Body of pancreas (tissue), 4 donors: ENCODE measurements around the gene LAMA5. TPM values are rescaled to one million over a fixed set of nuclear protein-coding genes. Genes with fewer than 3 reads are reported as not detected.

Experiments
- ATAC-seq: fragments of 150-250 bp; one replicate; pipeline ENCODE4 v1.9.1; 2016
- DNase-seq, 4 donors: peaks; one replicate each; pipeline ENCODE4 v3.0.0-alpha.2; 2019
- H3K27ac ChIP-seq, 4 donors: fragments of 200-600 bp; sonication (generic); 1 replicate in 3 of 4; 2 replicates in 1 of 4; pipeline versions ENCODE4 v1.5.1 to v1.6.1; 2016 to 2019; ENCODE audit warnings: mild to moderate bottlenecking in 1 of 4, mixed read lengths in 1 of 4, moderate library complexity in 1 of 4
- H3K27me3 ChIP-seq, 2 donors: fragments of 200-600 bp; sonication (generic); one replicate each; pipeline ENCODE4 v1.6.0; 2016; ENCODE audit warnings: mild to moderate bottlenecking in 1 of 2
- H3K36me3 ChIP-seq, 2 donors: fragments of 200-600 bp; sonication (generic); replicated peaks in 1 of 2; 2 replicates each; pipeline ENCODE4 v1.5.1; 2016; ENCODE audit warnings: low read depth in 2 of 2; ENCODE audit not compliant: insufficient read depth in 1 of 2
- H3K4me1 ChIP-seq: fragments of 200-600 bp; sonication (generic); one replicate; pipeline ENCODE4 v1.6.0; 2016
- H3K4me3 ChIP-seq, 2 donors: fragments of 200-600 bp; sonication (generic); 1 replicate in 1 of 2; 2 replicates in 1 of 2; pipeline ENCODE4 v1.5.1; 2016 to 2019
- H3K9me3 ChIP-seq, 3 donors: fragments of 200-600 bp; sonication (generic); 1 replicate in 2 of 3; 2 replicates in 1 of 3; pipeline ENCODE4 v1.5.1; 2016
- POLR2A ChIP-seq, 3 donors: fragments of 450-650 bp; IDR thresholded peaks; one replicate each; pipeline ENCODE4 v1.6.1; 2016; ENCODE audit warnings: antibody characterized with exemption in 3 of 3, mild to moderate bottlenecking in 2 of 3
- WGBS, 2 donors: methylation state at CpG; one replicate each; pipeline ENCODE4 v1.1.5; 2017; 5-methylcytosine and 5-hydroxymethylcytosine counted together
- intact Hi-C: fragments of 100-400 bp; cut with DNase I; formaldehyde crosslinking; loops from one replicate; pipeline ENCODE4 v1.15.1; 2023
- microRNA-seq, 2 donors: library from miRNA; unstranded; fragments of <30 nt; microRNA quantifications; one replicate each; pipeline ENCODE4, GENCODE V29; 2016; ENCODE audit warnings: borderline number of aligned reads in 2 of 2, borderline replicate concordance in 2 of 2
- total RNA-seq, 2 donors: library from RNA; depleted of rRNA; stranded (reverse); fragments of >200 nt; gene quantifications; one replicate each; pipeline ENCODE4 v1.1.0, GENCODE V29; 2016
- TF ChIP-seq, protein P1 (sequence below), 7 experiments: fragments of 450-650 bp in 4 of 7; fragments of 200-600 bp in 3 of 7; sonication (generic) in 3 of 7; IDR thresholded peaks; one replicate each; pipeline ENCODE4 v1.5.1; 2016 to 2019; ENCODE audit warnings: antibody characterized with exemption in 7 of 7

The LAMA5 gene
- total RNA-seq, 2 donors from 2014 or later = 115 to 185 TPM

DNA sequence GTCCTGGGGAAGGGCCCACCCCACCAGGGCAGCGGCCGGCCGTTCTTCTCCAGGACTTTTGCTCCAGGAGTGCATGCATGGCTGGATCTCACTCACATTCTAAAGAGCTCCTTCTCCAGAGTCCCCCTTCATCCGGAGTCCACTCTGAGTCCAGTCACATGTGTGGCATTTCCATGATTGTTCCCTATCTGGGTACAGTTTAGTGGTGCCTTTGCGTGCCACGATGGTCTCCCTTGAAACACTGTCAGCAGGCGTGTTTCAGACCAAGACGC lies 107.9 kb downstream of the LAMA5 start:
- TF ChIP-seq, protein P1, sequence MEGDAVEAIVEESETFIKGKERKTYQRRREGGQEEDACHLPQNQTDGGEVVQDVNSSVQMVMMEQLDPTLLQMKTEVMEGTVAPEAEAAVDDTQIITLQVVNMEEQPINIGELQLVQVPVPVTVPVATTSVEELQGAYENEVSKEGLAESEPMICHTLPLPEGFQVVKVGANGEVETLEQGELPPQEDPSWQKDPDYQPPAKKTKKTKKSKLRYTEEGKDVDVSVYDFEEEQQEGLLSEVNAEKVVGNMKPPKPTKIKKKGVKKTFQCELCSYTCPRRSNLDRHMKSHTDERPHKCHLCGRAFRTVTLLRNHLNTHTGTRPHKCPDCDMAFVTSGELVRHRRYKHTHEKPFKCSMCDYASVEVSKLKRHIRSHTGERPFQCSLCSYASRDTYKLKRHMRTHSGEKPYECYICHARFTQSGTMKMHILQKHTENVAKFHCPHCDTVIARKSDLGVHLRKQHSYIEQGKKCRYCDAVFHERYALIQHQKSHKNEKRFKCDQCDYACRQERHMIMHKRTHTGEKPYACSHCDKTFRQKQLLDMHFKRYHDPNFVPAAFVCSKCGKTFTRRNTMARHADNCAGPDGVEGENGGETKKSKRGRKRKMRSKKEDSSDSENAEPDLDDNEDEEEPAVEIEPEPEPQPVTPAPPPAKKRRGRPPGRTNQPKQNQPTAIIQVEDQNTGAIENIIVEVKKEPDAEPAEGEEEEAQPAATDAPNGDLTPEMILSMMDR (IDR thresholded peaks at IDR 0.05) = no peak
- no peak for TF ChIP-seq POLR2A (IDR thresholded peaks at IDR 0.05)
- ATAC-seq = no peak
- 89% methylated on average over 8 of the region's 8 CpGs for WGBS, 2 donors
- H3K27ac ChIP-seq = no peak overlapping the region
- intact Hi-C loops = no loop called here
- peaks cover 6 to 18% of the 10 kb centered on the region in 2 donors for H3K36me3 ChIP-seq
- no peaks in the 10 kb centered on the region for H3K27me3 ChIP-seq
- no peaks in the 10 kb centered on the region for H3K9me3 ChIP-seq
- H3K4me3 ChIP-seq = no peak overlapping the region
- H3K4me1 ChIP-seq = no peaks in the 10 kb centered on the region
- no peak for DNase-seq

Small RNA genes within 50 kb of the gene (microRNA-seq; reads per million reads assigned to microRNA genes)
- 0 to 0.90 reads per million in 2 donors for gene MIR4758

Other genes with a start within 250 kb of the LAMA5 start
- gene LSM14B, start 244.8 kb downstream of the LAMA5 start, total RNA-seq = 10 to 100 TPM; 11.5 to 12.2 TPM
- gene PSMA7, start 223.9 kb downstream of the LAMA5 start, total RNA-seq = 100 to 1,000 TPM; 174 to 176 TPM
- gene SS18L1, start 223.5 kb downstream of the LAMA5 start, total RNA-seq = 10 to 100 TPM; 11.4 to 14.5 TPM
- 10 to 100 TPM in 1 of 2 donors, 1 to 10 TPM in 1; 8.8 to 16.5 TPM for gene MTG2, start 184.3 kb downstream of the LAMA5 start, total RNA-seq
- gene HRH3, start 147.0 kb downstream of the LAMA5 start, total RNA-seq = under 1 TPM in 1 of 2 donors, not detected in 1; 0.33 TPM
- gene OSBPL2, start 128.8 kb downstream of the LAMA5 start, total RNA-seq = 10 to 100 TPM; 54.5 to 71.9 TPM
- 100 to 1,000 TPM in 1 of 2 donors, 10 to 100 TPM in 1; 79.9 to 104 TPM for gene ADRM1, start 64.3 kb downstream of the LAMA5 start, total RNA-seq
- gene RPS21, start 19.8 kb upstream of the LAMA5 start, total RNA-seq = 100 to 1,000 TPM; 654 to 656 TPM
- 1 to 10 TPM; 1.6 to 2.6 TPM for gene CABLES2, start 40.0 kb upstream of the LAMA5 start, total RNA-seq
- gene RBBP8NL, start 60.2 kb upstream of the LAMA5 start, total RNA-seq = 1 to 10 TPM; 2.3 TPM
- not detected for gene GATA5, start 108.7 kb upstream of the LAMA5 start, total RNA-seq